ENCODE data around the gene TRAM2. TPM values are rescaled to one million over a fixed set of nuclear protein-coding genes. Genes with fewer than 3 reads are reported as not detected.

TRAM2 gene
- total RNA-seq, 2 donors from 2014 or later: 19.1 to 21.2 TPM

- H3K4me1 ChIP-seq: no peaks in the 10 kb centered on the region
- peak overlapping the region; percentile 52 for H3K27ac ChIP-seq
- intact Hi-C loops (cut with DNase I): no loop called here
- H3K27me3 ChIP-seq: no peaks in the 10 kb centered on the region
- no peak overlapping the region for H3K4me3 ChIP-seq
- DNase-seq: no peak
- H3K9me3 ChIP-seq: no peaks in the 10 kb centered on the region
- no peak for TF ChIP-seq CTCF (IDR thresholded peaks at IDR 0.05)
- H3K36me3 ChIP-seq: peaks cover 4% of the 10 kb centered on the region
- H3K9ac ChIP-seq (ENCODE audit: low read depth in 2 of 2, low read length in 2 of 2): peak overlapping the region in 1 of 2 donors; percentile 26
Observed at GRCh38 chr6:52512199-52512598, 64.7 kb downstream of the TRAM2 start.

GRCh38 chr6:52511572-52512151, 65.2 kb downstream of the TRAM2 start:
- no peak for DNase-seq
- Histone ChIP-seq H3K27me3 (no peaks in the 10 kb centered on the region), H3K9me3 (no peaks in the 10 kb centered on the region), H3K36me3 (peaks cover 4% of the 10 kb centered on the region), H3K4me3 (no peak overlapping the region), H3K27ac (peak overlapping the region; percentile 52), H3K9ac (ENCODE audit: low read depth in 2 of 2, low read length in 2 of 2) (peak overlapping the region in 1 of 2 donors; percentile 13), H3K4me1 (no peaks in the 10 kb centered on the region)
- intact Hi-C loops (cut with DNase I): no loop called here
- TF ChIP-seq CTCF (IDR thresholded peaks at IDR 0.05): no peak

GRCh38 chr6:52511163-52511562, 65.7 kb downstream of the TRAM2 start:
- TF ChIP-seq CTCF (IDR thresholded peaks at IDR 0.05): no peak
- H3K4me1 ChIP-seq: no peaks in the 10 kb centered on the region
- no peak overlapping the region for H3K9ac ChIP-seq (ENCODE audit: low read depth in 2 of 2, low read length in 2 of 2)
- DNase-seq: no peak
- H3K27me3 ChIP-seq: no peaks in the 10 kb centered on the region
- intact Hi-C loops (cut with DNase I): no loop called here
- no peak overlapping the region for H3K4me3 ChIP-seq
- H3K36me3 ChIP-seq: peaks cover 4% of the 10 kb centered on the region
- H3K27ac ChIP-seq: no peak overlapping the region
- no peaks in the 10 kb centered on the region for H3K9me3 ChIP-seq

- H3K4me1 ChIP-seq: no peaks in the 10 kb centered on the region
- DNase-seq: no peak
- no peaks in the 10 kb centered on the region for H3K9me3 ChIP-seq
- no peak overlapping the region for H3K4me3 ChIP-seq
- H3K27ac ChIP-seq: no peak overlapping the region
- no peaks in the 10 kb centered on the region for H3K27me3 ChIP-seq
- intact Hi-C loops (cut with DNase I): no loop called here
- TF ChIP-seq CTCF (IDR thresholded peaks at IDR 0.05): no peak
- peaks cover 4% of the 10 kb centered on the region for H3K36me3 ChIP-seq
- no peak overlapping the region for H3K9ac ChIP-seq (ENCODE audit: low read depth in 2 of 2, low read length in 2 of 2)
Observed at GRCh38 chr6:52510213-52510562, 66.7 kb downstream of the TRAM2 start.

- no peak for TF ChIP-seq CTCF (IDR thresholded peaks at IDR 0.05)
- Histone ChIP-seq H3K9ac (ENCODE audit: low read depth in 2 of 2, low read length in 2 of 2) (no peak overlapping the region), H3K36me3 (peaks cover 3% of the 10 kb centered on the region), H3K27me3 (no peaks in the 10 kb centered on the region), H3K4me3 (no peak overlapping the region), H3K4me1 (no peaks in the 10 kb centered on the region), H3K9me3 (no peaks in the 10 kb centered on the region), H3K27ac (no peak overlapping the region)
- intact Hi-C loops (cut with DNase I): loop anchor here (5.0 to 10.0 kb wide), 2 partner anchors 87 to 155 kb away; partner anchors contain the start of gene EFHC1
- DNase-seq: no peak
Observed at GRCh38 chr6:52509281-52510212, 67.3 kb downstream of the TRAM2 start.

All from colonic mucosa (tissue), 4 donors.